Measurements from ENCODE around the gene SLC25A33.

GRCh38 chr1:9555942-9556341, 16.7 kb downstream of the SLC25A33 start:
- TF ChIP-seq CTCF (IDR thresholded peaks at IDR 0.05) (no peak), POLR2A (IDR thresholded peaks at IDR 0.05) (no peak)

Data from uterus (tissue), 2 donors.